H1 (cell line): Measurements from ENCODE around the gene NMT1. TPM values are rescaled to one million over a fixed set of nuclear protein-coding genes. Genes with fewer than 3 reads are reported as not detected.

Experiments
- CTCF ChIA-PET: fragments of 300-600 bp; sonication (Branson Sonifier 250); formaldehyde crosslinking; loops from one replicate; lab custom pipeline; 2021; ENCODE audit not compliant: partially characterized antibody; lab: Charles Lee
- POLR2A ChIA-PET: fragments of 300-600 bp; sonication (Branson Sonifier 250); formaldehyde crosslinking; loops from one replicate; lab custom pipeline; 2021; ENCODE audit warnings: inconsistent platforms; ENCODE audit not compliant: partially characterized antibody; lab: Charles Lee
- DNase-seq, 2 experiments: peaks; one replicate each; pipeline versions ENCODE4 v3.0.0 to v3.0.0-alpha.2; 2010 to 2022; ENCODE audit warnings: low spot score in 2 of 2, low read depth in 1 of 2, mixed read lengths in 1 of 2
- FAIRE-seq: peaks from 2 replicates; lab custom pipeline; 2011; peaks lifted over from hg19 to GRCh38; lab: Jason Lieb, UNC
- H2AFZ ChIP-seq: 2 replicates; pipeline ENCODE4 v1.8.1; 2012; ENCODE audit warnings: low read length, inconsistent platforms
- H2AK5ac ChIP-seq: 2 replicates; pipeline ENCODE4 v1.6.1; 2013; ENCODE audit warnings: low read depth, low read length
- H2BK120ac ChIP-seq: replicated peaks from 2 replicates; pipeline ENCODE3; 2013; ENCODE audit warnings: low read depth, low read length, inconsistent platforms
- H2BK12ac ChIP-seq: 2 replicates; pipeline ENCODE4 v1.6.1; 2013; ENCODE audit warnings: low read depth, low read length
- H2BK15ac ChIP-seq: 2 replicates; pipeline ENCODE4 v1.6.1; 2013; ENCODE audit warnings: low read length
- H2BK20ac ChIP-seq: 2 replicates; pipeline ENCODE4 v1.6.1; 2013; ENCODE audit warnings: low read length
- H2BK5ac ChIP-seq: 2 replicates; pipeline ENCODE4 v1.6.1; 2013; ENCODE audit warnings: low read depth, low read length
- H3K14ac ChIP-seq: 2 replicates; pipeline ENCODE4 v1.6.1; 2013; ENCODE audit warnings: inconsistent platforms; ENCODE audit not compliant: insufficient read length
- H3K18ac ChIP-seq: 2 replicates; pipeline ENCODE4 v1.6.1; 2013; ENCODE audit warnings: low read length; ENCODE audit errors: extremely low read depth
- H3K23ac ChIP-seq: 2 replicates; pipeline ENCODE4 v1.6.1; 2013; ENCODE audit warnings: inconsistent platforms; ENCODE audit not compliant: insufficient read length
- H3K23me2 ChIP-seq: 2 replicates; pipeline ENCODE4 v1.6.1; 2013; ENCODE audit warnings: low read depth, low read length
- H3K27ac ChIP-seq: 2 replicates; pipeline ENCODE4 v1.6.1; 2011; ENCODE audit warnings: low read depth, low read length, inconsistent platforms
- H3K27me3 ChIP-seq, 4 experiments: replicated peaks in 1 of 4; 1 replicate in 1 of 4; 2 replicates in 3 of 4; pipeline versions ENCODE4 v1.6.1 to v1.8.1; 2011 to 2013; ENCODE audit warnings: low read length in 3 of 4, mild to moderate bottlenecking in 3 of 4, inconsistent platforms in 2 of 4, mixed read lengths in 2 of 4, moderate library complexity in 1 of 4; ENCODE audit not compliant: control insufficient read depth in 3 of 4, insufficient read depth in 3 of 4; ENCODE audit errors: extremely low read depth in 1 of 4
- H3K36me3 ChIP-seq, 4 experiments: 2 replicates each; pipeline versions ENCODE4 v1.6.1 to v1.8.1; 2011 to 2013; ENCODE audit warnings: mild to moderate bottlenecking in 4 of 4, low read length in 3 of 4, moderate library complexity in 2 of 4, control low read depth in 1 of 4, inconsistent platforms in 1 of 4; ENCODE audit not compliant: insufficient read depth in 4 of 4, control insufficient read depth in 2 of 4
- H3K4ac ChIP-seq: replicated peaks from 2 replicates; pipeline ENCODE3; 2013; ENCODE audit warnings: low read length, low read depth, mixed read lengths, inconsistent platforms; ENCODE audit not compliant: insufficient read length
- H3K4me1 ChIP-seq, 4 experiments: replicated peaks in 1 of 4; 1 replicate in 1 of 4; 2 replicates in 3 of 4; pipeline versions ENCODE4 v1.6.1 to v1.8.1; 2011 to 2013; ENCODE audit warnings: low read length in 3 of 4, inconsistent platforms in 2 of 4, mixed read lengths in 1 of 4; ENCODE audit not compliant: insufficient read depth in 4 of 4, control insufficient read depth in 3 of 4
- H3K4me2 ChIP-seq, 2 experiments: 2 replicates each; pipeline versions ENCODE4 v1.6.1 to v1.8.1; 2011 to 2013; ENCODE audit warnings: low read depth in 2 of 2, low read length in 2 of 2, control low read depth in 1 of 2, inconsistent platforms in 1 of 2, mild to moderate bottlenecking in 1 of 2; ENCODE audit not compliant: insufficient read depth in 1 of 2
- H3K4me3 ChIP-seq, 4 experiments: fragments of 200-600, 300-600 bp in 1 of 4; sonication (generic), shearing (Covaris generic), sonication (Bioruptor Twin) in 1 of 4; 2 replicates each; pipeline versions ENCODE4 v1.5.1 to v1.8.1; 2011 to 2016; ENCODE audit warnings: low read length in 4 of 4, low read depth in 3 of 4, control low read depth in 2 of 4, inconsistent platforms in 2 of 4, mild to moderate bottlenecking in 2 of 4, mixed read lengths in 1 of 4, moderate library complexity in 1 of 4; ENCODE audit not compliant: insufficient read depth in 2 of 4; ENCODE audit errors: extremely low read depth in 1 of 4
- H3K56ac ChIP-seq: replicated peaks from 2 replicates; pipeline ENCODE3; 2013; ENCODE audit warnings: low read depth, mild to moderate bottlenecking, mixed read lengths, low read length, inconsistent platforms; ENCODE audit not compliant: insufficient read length
- H3K79me1 ChIP-seq: 2 replicates; pipeline ENCODE4 v1.6.1; 2013; ENCODE audit warnings: low read depth, low read length, control low read depth
- H3K79me2 ChIP-seq, 2 experiments: 2 replicates each; pipeline versions ENCODE4 v1.6.1 to v1.8.1; 2012 to 2013; ENCODE audit warnings: low read length in 2 of 2, mild to moderate bottlenecking in 2 of 2, inconsistent platforms in 1 of 2; ENCODE audit not compliant: insufficient read depth in 2 of 2, control insufficient read depth in 1 of 2
- H3K9ac ChIP-seq, 4 experiments: replicated peaks in 1 of 4; 1 replicate in 1 of 4; 2 replicates in 3 of 4; pipeline versions ENCODE4 v1.6.1 to v1.8.1; 2011 to 2013; ENCODE audit warnings: low read depth in 3 of 4, low read length in 3 of 4, control low read depth in 2 of 4, mild to moderate bottlenecking in 2 of 4, moderate library complexity in 2 of 4, inconsistent platforms in 1 of 4; ENCODE audit errors: extremely low read depth in 1 of 4
- H3K9me3 ChIP-seq, 2 experiments: 2 replicates each; pipeline versions ENCODE4 v1.6.1 to v1.8.1; 2012 to 2013; ENCODE audit warnings: mild to moderate bottlenecking in 2 of 2, moderate library complexity in 2 of 2, control low read depth in 1 of 2, inconsistent platforms in 1 of 2, low read depth in 1 of 2, low read length in 1 of 2, mixed read lengths in 1 of 2; ENCODE audit not compliant: insufficient read depth in 2 of 2
- H4K20me1 ChIP-seq, 2 experiments: replicated peaks in 1 of 2; 2 replicates each; pipeline versions ENCODE3 to v1.8.1; 2011 to 2013; ENCODE audit warnings: inconsistent platforms in 2 of 2, low read length in 2 of 2, mild to moderate bottlenecking in 1 of 2; ENCODE audit not compliant: insufficient read depth in 2 of 2, control insufficient read depth in 1 of 2
- H4K5ac ChIP-seq: 2 replicates; pipeline ENCODE4 v1.6.1; 2013; ENCODE audit warnings: low read length, low read depth, mixed read lengths, inconsistent platforms; ENCODE audit not compliant: insufficient read length
- H4K8ac ChIP-seq: 2 replicates; pipeline ENCODE4 v1.8.0; 2013; ENCODE audit warnings: mild to moderate bottlenecking, moderate library complexity, low read length, inconsistent platforms; ENCODE audit not compliant: insufficient read depth; ENCODE audit errors: extremely low read depth
- H4K91ac ChIP-seq: replicated peaks from 2 replicates; pipeline ENCODE3; 2013; ENCODE audit warnings: low read length, mixed read lengths, inconsistent platforms; ENCODE audit not compliant: insufficient read length
- BRCA1 ChIP-seq: IDR thresholded peaks from 2 replicates; pipeline ENCODE4 v1.6.1; 2012; ENCODE audit warnings: low read depth, low read length, improper control_type of control experiment
- JUND ChIP-seq: IDR thresholded peaks from 2 replicates; pipeline ENCODE4 v1.6.1; 2011; ENCODE audit warnings: mild to moderate bottlenecking, improper control_type of control experiment, low read length
- KDM4A ChIP-seq: IDR thresholded peaks from one replicate; pipeline ENCODE4 v1.7.1; 2012; ENCODE audit warnings: low read depth, mild to moderate bottlenecking, moderate library complexity, low read length, inconsistent platforms; ENCODE audit not compliant: severe bottlenecking
- KDM5A ChIP-seq: fragments of 200-600 bp; IDR thresholded peaks from 2 replicates; pipeline ENCODE4 v1.7.1; 2012; ENCODE audit warnings: mild to moderate bottlenecking, low read length, inconsistent platforms, mixed read lengths
- SIN3A ChIP-seq, 2 experiments: IDR thresholded peaks in 1 of 2; conservative IDR thresholded peaks in 1 of 2; 2 replicates each; pipeline ENCODE4 v1.6.1; 2011 to 2012; ENCODE audit warnings: low read length in 2 of 2, improper control_type of control experiment in 1 of 2, low read depth in 1 of 2, mild to moderate bottlenecking in 1 of 2
- TCF12 ChIP-seq: IDR thresholded peaks from 2 replicates; pipeline ENCODE4 v1.6.1; 2011; ENCODE audit warnings: low read depth, mild to moderate bottlenecking, low read length
- WGBS, 2 experiments: shearing (Covaris generic) in 1 of 2; methylation state at CpG; one replicate each; pipeline versions ENCODE4 v1.1.6 to v1.1.7; 2013 to 2015; ENCODE audit warnings: low lambda C conversion rate in 2 of 2, mixed read lengths in 2 of 2, inconsistent platforms in 1 of 2, low coverage in 1 of 2, missing lambda C conversion rate in 1 of 2; ENCODE audit not compliant: insufficient replicate concordance in 2 of 2, insufficient coverage in 1 of 2, insufficient read length in 1 of 2; ENCODE audit errors: extremely low coverage in 1 of 2, missing lambda C conversion rate in 1 of 2; 5-methylcytosine and 5-hydroxymethylcytosine counted together
- polyA plus RNA-seq, 7 experiments: library from polyadenylated mRNA; depleted of rRNA in 3 of 7; stranded (reverse) in 5 of 7; unstranded in 2 of 7; fragments of >200 nt in 5 of 7; fragments of 200-250 nt in 2 of 7; gene quantifications; 1 replicate in 5 of 7; 2 replicates in 1 of 7; 4 replicates in 1 of 7; pipeline versions ENCODE4 v1.2.1 to v1.2.3, GENCODE V29; 2011 to 2013; ENCODE audit warnings: missing spikeins in 2 of 7, mixed read lengths in 2 of 7
- total RNA-seq: library from RNA; stranded (reverse); fragmentation: NEBNext Ultra II Directional; extraction: Animal tissue kit (Norgen Biotek cat#: 25700); gene quantifications from 2 replicates; pipeline ENCODE4 v1.2.1, GENCODE V29; 2021

Gene NMT1
- total and polyA plus RNA-seq, 2 of the 8 experiments (the other 6 are each of a cell fraction or from before 2014, with no cell fraction given) = 42.9 to 149 TPM

- no peak overlapping the region for H3K18ac ChIP-seq
- no peak overlapping the region for H4K91ac ChIP-seq
- no peak overlapping the region for H2AFZ ChIP-seq
- H3K4me2 ChIP-seq = no peak overlapping the region
- TF ChIP-seq JUND (no peak), SIN3A (conservative IDR thresholded peaks at IDR 0.05 in 1 of 2, IDR thresholded peaks at IDR 0.05 in 1 of 2; ENCODE audit: low read depth in 1 of 2, low read length in 2 of 2) (no peak), TCF12 (no peak), KDM5A (no peak), BRCA1 (no peak), KDM4A (no peak)
- TF ChIP-seq, all 59 proteins: peak for 0
- ChIA-PET POLR2A (interaction anchor here (0.9 to 26.8 kb wide), 7 partner anchors 2 to 184 kb away, joined by 3 to 1076 read pairs (median 4); partner anchors contain the start of genes HEXIM1, HEXIM2 and NMT1), CTCF (interaction anchor here (0.6 to 11.5 kb wide), 13 partner anchors 10 to 80 kb away, joined by 3 to 90 read pairs (median 4); partner anchors contain the start of gene ACBD4)
- 98% methylated on average over 2 of the region's 2 CpGs; no CpG with 5 or more reads in 1 of the 2 experiments for WGBS, 2 experiments
- no peak overlapping the region for H2BK12ac ChIP-seq
- H4K20me1 ChIP-seq = peaks cover 4 to 5% of the 10 kb centered on the region in 2 experiments
- H2AK5ac ChIP-seq = no peak overlapping the region
- peaks cover 2% of the 10 kb centered on the region for H3K23me2 ChIP-seq
- H3K9me3 ChIP-seq = no peaks in the 10 kb centered on the region
- H3K36me3 ChIP-seq = no peaks in the 10 kb centered on the region
- no peak overlapping the region for H3K56ac ChIP-seq
- no peaks in the 10 kb centered on the region for H3K27me3 ChIP-seq
- H2BK20ac ChIP-seq = no peak overlapping the region
- H2BK15ac ChIP-seq = no peak overlapping the region
- H4K5ac ChIP-seq = no peak overlapping the region
- no peak overlapping the region for H3K4me3 ChIP-seq
- H3K9ac ChIP-seq = no peak overlapping the region
- H3K79me2 ChIP-seq = peaks cover 0 to 21% of the 10 kb centered on the region in 2 experiments; a peak in 2 of 4 replicates
- no peak for DNase-seq
- H2BK120ac ChIP-seq = no peak overlapping the region
- no peak overlapping the region for H4K8ac ChIP-seq
- H3K14ac ChIP-seq = no peak overlapping the region
- peaks cover 0 to 3% (median 0%) of the 10 kb centered on the region in 4 experiments; a peak in 2 of 7 replicates for H3K4me1 ChIP-seq
- H3K79me1 ChIP-seq = no peaks in the 10 kb centered on the region; the same call in 1 of the 2 replicates
- no peak overlapping the region for H3K23ac ChIP-seq
- no peak for FAIRE-seq
- H2BK5ac ChIP-seq = no peak overlapping the region
- no peak overlapping the region for H3K27ac ChIP-seq
- H3K4ac ChIP-seq = no peak overlapping the region
These were observed 94.4 kb downstream of the NMT1 start for GRCh38 chr17:45155483-45155882.
